Mesenteric fat pad (tissue), 1 donor: ENCODE measurements around the gene ERP27. TPM values are rescaled to one million over a fixed set of nuclear protein-coding genes. Genes with fewer than 3 reads are reported as not detected.

Experiments
- DNase-seq: peaks from one replicate; pipeline ENCODE4 v3.0.0-alpha.2; 2020; ENCODE audit warnings: low spot score
- long read RNA-seq: library from polyadenylated mRNA; unstranded; transcript quantifications from one replicate; pipeline ENCODE4 v2.0.0, GENCODE V29; 2020
- total RNA-seq: library from RNA; stranded (reverse); fragmentation: NEBNext Ultra II Directional; extraction: Animal tissue kit (Norgen Biotek cat#: 25700); gene quantifications from one replicate; pipeline ENCODE4 v1.2.1, GENCODE V29; 2021
- donor health status: DM: yes; HTN: yes; CAD: no.

ERP27 gene
- total RNA-seq: 0.87 TPM
- long read RNA-seq: 0 reads

DNA sequence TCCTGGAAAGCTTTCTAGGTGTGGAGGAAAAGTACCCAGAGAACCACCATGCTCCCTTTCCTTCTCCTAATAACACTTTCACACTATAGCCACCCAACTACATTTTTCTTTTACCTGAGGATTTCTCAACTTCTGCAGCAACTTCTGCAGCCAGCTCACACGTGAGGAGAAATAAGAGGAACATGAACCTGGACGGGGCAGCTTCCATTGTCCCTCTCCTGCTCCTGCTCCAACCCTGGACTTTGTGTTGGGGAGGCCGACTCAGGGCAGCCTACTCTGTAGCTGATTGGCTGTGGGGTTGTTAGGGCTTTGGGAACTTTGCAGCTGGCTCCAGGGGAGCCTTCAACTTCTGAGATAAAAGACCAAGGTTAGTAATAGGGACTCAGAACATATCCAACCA lies at the start of gene ERP27:
TSS of gene ERP27 (minus strand) at position 237 of the 400 bp plus-strand sequence. CDS start at position 208, 29 bp downstream.
- no peak for DNase-seq

DNA sequence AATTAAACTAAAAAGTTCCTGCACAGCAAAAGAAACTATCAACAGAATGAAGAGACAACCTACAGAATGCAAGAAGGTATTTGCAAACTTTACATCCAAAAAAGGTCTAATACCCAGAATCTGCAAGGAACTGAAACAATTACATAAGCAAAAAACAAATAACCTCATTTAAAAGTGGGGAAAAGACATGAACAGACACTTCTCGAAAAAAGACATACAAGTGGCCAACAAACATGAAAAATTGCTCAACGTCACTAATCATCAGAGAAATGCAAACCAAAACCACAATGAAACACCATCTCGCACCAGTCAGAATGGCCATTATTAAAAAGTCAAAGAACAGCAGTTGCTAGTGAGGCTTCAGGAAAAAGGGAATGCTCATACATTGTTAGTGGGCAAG lies 49.7 kb upstream of the ERP27 start:
- no peak for DNase-seq

DNA sequence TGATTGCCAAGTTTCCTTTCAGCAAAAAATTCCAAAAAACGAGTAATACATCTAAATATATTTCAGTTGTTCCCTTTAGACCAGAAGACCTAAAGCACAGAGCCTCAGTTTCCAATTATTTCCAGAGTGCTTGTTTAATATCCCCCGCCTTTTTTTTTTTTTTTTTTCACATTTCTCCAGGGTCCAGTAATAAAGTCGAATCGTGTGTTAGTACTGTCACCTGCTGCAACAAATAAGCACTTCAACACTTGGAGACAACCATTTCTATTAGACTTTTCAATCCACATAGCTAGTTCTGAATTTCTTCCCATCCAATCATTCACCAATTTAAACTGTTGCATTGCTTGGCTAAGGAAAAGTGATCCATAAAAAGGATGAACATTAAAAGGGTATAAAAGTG lies 48.1 kb upstream of the ERP27 start:
- no peak for DNase-seq

DNA sequence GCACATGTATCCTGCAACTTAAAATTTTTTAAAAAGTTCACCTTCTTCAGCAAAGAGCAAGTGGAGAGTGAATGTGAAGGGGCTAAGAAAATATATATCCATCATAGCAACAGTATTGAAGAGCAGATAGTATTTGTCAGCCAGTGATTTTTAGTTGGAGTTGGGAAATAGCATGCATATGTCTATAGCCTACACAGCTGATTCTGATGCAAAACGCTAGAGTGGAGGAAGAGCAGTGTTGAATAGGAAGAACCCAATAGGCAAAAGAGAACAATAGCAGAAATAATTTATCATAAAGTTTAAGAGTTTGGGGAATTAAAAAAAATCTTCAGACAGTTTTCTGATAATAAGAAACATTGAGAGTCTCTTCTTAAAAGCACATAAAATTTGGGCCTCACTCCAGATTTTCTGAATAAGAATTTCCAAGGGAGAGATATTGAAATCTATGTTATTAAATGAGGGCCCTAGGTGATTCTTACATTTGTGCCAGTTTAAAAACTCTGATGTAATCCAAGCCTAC lies 46.5 kb upstream of the ERP27 start:
- DNase-seq: no peak

DNA sequence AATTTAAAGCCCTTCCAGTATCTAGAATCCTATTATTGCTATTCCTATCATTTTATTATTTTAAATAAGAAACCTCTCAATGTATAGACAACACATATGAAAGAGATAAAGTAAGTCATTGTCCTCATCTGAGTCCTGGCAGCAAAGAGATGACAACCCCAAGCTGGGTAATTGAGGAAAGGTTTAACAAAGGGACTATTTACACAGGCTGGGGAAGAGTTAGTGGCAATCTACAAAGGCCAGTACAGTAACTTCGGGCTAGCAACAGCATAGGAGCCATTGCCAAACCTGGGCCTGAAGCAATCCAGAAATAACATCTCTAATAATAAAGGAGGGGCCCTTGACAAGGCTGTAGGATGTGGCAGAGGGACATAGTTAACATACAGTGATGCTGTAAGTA lies 45.7 kb upstream of the ERP27 start:
- no peak for DNase-seq

DNA sequence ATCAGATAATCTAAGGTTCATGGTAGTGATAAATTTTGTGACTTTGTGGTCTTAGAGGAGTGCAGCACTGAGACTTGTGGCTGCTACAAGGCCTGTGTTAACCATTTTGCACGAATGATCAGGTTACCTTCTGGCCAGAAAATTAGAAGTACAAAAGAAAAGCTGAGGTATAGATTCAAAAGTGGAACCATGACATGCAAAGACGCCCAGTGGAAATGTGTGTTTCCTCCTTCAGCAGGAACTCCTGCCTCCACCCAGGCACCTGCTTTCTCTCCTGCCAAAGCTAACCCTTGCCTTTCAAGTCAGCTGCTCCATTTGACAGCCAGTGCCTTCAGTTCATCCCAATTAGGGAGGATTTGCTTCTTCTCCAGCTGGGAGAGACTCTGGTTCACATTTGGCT lies 44.7 kb upstream of the ERP27 start:
- no peak for DNase-seq

DNA sequence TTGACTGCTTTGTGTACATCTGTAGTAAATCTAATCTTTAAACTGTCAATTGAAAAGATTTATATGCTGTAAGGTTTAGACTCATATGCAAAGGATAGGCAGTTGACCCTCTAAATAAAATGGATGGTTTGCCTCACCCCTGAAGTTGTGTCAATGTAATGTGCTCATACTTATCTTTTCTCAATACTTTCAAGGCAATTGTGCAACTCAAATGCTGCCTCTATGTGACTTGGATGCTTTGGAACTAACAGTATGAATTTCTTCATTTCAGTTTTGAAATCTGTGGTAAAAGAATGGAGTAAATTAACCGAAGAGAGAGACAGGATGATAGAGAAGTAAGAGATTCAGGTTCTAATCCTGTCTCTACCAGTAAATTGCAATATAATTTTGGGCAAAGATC lies 44.2 kb upstream of the ERP27 start:
- DNase-seq: no peak

DNA sequence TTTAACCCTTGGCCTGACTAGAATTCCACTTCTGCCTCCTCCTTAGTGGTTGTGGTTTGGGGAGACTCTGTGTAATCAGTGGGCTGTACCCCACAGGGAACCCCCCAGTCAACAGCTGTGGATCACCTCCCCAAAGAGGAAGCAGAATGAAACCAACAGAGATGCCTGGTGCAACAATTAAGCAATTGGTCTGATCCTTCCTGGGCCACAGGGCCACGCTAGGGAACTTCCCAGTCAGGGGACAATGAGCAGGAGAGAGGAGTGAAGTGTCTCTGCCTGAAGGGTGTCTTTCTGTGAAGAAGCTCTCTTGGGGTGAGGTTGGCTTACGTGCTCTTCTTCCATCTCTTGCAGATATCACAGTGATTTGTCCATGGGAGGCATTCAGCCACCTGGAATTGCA lies 42.7 kb upstream of the ERP27 start:
- DNase-seq: no peak

DNA sequence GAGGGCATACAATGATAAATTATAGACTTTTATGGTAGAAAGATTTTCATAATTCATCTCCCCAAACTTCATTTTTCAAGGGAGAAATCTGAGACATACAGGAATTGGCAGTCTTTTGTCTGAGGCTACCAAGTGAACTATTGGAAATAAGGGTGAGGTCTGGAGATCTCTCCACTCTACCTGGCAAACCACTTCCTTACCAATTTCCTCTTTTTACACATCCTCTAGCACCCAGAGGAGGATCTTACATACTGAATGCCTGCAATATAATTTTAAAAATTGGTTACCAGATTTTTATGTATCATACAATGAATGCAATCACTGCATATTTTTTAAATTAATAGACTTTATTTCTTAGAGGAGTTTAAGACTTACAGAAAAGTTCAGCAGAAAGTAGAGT lies 41.1 kb upstream of the ERP27 start:
- DNase-seq: no peak

DNA sequence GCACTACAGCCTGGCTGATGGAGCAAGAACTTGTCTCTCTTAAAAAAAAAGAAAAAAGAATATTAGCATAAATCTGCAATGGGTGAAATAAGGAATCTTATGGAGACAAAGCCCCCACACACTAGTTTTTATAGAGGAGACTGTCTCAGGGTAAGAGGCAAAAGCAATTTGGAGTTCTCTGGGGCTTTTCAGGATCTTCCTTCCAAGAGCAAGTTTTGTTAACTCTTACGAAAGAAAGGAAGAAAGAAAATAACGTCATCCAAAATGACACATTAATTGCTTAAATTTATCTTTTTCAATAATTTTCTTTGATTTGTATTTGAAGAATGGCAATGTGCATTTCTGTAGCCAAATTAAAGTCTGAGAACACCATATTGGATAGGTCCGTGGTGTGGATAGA lies 38.3 kb upstream of the ERP27 start:
- no peak for DNase-seq

DNA sequence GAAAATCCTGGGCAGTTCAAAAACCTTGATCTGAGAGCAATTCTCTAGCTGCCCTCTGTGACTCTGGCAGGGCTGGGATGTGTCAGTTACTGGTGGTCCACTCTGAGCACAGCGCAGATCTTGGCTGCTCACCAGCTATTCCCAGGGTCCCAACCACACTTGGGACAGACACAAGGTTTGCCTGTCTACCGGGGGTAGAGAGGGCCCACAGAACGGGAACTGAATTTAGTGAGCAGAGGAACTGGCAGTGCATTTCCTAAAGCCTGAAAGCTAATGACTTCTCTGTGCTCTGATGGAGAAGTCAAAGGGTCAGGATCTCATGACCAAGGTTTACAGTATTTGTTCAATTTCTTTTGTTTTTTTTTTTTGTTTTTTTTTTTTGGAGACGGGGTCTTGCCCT lies 37.1 kb upstream of the ERP27 start:
- DNase-seq: no peak

DNA sequence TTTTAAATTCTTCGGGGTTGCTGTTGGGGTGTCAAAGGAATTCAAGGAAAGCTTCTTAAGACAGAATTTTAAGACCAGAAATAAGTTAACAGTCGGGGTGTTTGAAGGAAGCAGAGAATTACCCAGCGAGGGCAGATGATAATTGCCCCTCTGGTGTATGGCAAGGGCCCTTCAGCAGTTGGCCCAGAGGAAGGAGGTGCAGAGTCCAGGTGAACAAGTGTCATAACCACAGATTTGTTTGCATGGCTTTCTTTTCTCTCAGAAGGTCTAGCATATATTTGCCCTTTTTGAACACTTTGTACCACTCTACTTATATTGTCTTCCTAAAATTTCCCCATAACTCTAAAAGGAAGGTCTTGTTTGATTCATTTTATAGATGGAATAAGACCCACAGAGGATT lies 36.3 kb upstream of the ERP27 start:
- DNase-seq: no peak

DNA sequence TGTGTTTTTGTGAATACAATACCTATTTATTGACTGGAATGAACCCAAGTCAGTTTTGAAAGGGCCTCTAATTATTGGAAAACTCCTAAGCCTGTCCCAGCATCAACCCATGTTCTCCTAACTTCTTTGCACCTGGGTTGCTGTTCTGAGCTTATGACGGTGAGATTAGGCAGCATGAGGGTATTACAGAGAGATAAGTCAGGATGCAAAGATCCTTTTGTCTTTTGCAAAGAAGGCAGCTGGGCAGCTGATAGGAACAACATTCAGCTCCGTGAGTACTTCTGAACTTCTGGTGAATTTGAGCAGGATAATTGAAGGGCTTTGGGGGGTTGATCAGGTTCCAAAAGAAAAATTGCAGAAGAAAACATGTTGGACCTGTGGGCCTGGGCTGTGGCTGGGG lies 34.5 kb upstream of the ERP27 start, which contains the start of gene PDE6H:
TSS of gene PDE6H (plus strand) at position 227 of the 400 bp plus-strand sequence. CDS start 4,971 bp downstream, outside the sequence.
- no peak for DNase-seq

DNA sequence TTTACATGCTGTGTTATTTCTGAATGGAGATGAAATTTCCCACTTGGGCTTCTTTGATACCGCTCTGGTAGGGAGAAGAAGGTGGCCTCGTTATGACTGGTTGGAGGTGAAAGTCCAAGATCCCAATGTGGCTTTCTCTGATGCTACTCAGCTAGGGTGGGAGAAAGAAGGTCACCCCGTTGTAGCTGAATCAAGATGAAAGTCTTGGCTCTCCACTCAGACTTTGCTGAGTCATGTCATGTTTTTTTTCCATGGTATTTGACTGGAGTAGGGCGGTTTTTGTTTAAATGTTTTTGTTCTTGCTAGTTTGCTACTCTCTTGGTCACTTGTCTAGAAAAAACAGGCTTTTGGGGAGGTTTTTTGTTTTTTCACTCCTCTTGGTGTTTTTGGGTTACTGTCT lies 32.1 kb upstream of the ERP27 start:
- no peak for DNase-seq

DNA sequence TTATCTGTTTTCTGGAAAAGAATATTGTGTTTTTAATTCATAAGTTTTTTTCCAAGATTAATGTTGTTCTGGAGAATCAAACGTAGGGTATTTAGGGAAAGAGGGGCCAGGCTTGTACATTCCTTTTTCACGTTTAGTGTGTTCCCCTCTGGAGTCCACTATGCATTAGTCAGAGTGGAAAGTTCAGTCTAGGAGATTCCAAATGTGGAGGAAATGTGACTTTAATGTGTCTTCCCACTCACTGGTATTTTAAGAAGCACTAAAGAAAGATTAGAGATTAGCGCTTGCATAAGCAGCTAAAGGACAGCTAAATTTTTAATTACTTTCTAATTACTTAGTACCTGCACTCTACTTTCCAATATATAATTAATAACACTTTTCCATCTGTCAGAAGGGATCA lies 30.1 kb upstream of the ERP27 start:
- DNase-seq: no peak

DNA sequence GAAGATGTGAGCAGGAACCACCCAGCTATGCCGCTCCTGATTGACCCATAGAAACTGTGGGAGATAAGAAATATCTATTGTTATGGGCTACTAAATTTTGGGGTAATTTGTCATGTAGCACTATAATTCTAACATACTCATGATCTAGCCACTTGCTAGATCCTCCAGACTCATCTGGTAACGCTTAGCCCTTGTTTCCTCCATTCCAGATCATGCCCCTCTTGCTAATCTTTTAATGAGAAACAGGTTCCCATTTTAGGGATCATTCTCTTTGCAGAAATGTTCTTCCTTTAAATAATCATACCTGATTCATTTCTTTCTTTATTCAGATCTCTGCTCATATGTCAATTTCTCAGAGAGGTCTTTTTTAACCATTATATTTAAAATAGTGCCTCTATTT lies 26.9 kb upstream of the ERP27 start:
- DNase-seq: no peak

DNA sequence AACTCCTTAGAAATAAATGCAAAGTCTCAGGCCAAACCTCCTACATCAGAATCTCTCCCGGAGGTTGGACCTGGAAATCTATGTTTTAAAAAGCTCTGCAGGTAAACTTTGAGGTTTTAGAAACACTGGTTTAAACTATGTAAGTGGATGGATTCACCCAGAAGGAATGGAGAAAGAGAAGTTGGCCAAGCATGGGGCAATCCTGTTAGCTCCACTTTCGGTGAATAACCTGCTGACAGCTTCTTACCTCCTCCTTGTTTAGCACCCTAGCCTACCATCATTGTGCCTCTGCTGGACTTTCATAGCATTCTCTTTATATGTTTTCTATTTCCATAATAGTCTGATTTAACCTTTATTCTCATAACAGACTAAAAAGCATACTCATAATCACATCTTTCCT lies 26.1 kb upstream of the ERP27 start:
- DNase-seq: no peak

DNA sequence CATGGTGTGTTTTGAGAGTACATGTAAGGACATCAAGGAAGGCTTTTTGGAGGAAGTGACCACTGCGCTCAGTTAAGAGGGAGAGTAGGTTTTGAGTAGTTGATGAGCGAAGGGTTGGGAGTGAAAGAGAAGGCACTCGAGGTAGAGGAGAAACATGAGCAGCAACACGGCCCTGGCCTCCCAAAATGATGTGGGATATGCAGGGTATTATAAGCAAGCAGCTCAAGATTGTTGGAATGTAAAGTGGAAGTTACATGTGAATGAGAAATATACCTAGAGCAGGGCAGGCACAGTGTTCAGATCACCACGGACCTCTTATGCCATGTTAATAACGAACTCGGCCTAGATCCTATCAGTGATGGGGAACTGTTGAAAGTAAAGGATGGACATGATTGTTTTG lies 25.2 kb upstream of the ERP27 start:
- no peak for DNase-seq

DNA sequence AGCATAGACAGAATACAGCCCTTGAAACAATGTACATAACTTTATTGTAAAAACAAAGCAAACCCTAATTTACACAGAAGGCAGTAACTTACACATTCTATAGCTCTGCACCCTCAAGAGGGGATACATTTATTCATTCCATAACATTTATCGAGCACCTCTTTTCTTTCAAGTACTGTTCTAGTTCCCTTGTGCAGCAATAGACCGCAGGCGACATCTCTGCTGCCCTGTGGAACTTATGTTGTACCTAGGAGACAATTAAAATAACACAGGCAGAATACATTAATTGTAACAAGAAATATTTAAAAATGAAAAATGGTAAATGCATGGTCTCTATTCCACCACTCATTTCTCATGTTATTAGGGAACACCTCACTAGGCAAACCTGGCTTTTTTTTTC lies 24.5 kb upstream of the ERP27 start:
- no peak for DNase-seq

DNA sequence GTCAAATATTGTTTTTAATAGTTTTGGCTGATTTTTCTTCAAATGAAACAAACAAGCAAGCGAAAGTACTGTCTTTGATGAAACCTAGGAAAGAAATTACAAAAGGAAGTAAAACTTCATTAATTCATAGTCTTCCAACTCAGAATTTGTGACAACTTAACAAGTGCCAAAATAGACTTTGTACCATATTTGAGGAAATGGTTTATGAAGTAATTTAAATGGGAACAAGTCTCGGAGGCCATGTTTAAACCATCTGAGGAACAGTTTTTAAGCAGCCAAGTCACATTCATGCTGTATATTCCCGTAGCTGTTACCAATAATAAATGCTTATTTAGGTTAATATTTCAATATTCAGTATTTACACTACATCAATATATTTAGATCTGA lies 23.8 kb upstream of the ERP27 start:
- DNase-seq: no peak

DNA sequence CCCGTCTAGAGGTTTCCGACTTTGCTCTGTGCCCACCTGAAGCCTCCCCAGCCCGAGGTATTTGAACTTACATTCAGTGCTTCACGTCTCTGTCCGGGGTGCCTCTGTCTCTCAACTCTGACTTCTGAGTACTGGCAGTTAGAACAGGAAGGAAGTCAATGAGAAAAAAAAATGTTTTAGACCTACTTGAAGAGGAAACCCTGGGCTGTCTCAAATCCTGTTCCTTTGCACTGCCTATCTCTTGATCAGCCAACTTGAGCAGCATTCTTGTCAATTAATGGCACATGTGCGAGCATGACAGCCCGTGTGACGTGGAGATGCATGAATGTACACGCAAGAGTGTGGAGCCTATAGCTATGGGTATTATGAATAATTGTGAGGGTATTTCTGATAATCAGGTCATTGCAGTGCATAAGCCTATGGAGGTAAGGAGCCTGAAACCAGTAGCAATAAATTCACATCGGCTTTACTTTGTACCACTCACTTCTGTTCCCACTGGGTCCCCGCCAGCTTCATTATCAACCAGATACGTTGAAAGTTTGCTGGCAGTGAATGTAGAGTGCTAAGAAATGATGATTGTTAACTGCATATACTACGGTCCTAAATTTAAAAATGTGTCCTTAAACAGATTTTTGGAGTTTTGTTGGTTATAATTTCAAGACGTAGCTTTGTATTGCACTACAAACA lies 23.3 kb upstream of the ERP27 start, which contains the start of gene ARHGDIB:
TSS of gene ARHGDIB (minus strand) at position 136 of the 687 bp plus-strand sequence. CDS start 10,889 bp downstream, outside the sequence.
- no peak for DNase-seq

DNA sequence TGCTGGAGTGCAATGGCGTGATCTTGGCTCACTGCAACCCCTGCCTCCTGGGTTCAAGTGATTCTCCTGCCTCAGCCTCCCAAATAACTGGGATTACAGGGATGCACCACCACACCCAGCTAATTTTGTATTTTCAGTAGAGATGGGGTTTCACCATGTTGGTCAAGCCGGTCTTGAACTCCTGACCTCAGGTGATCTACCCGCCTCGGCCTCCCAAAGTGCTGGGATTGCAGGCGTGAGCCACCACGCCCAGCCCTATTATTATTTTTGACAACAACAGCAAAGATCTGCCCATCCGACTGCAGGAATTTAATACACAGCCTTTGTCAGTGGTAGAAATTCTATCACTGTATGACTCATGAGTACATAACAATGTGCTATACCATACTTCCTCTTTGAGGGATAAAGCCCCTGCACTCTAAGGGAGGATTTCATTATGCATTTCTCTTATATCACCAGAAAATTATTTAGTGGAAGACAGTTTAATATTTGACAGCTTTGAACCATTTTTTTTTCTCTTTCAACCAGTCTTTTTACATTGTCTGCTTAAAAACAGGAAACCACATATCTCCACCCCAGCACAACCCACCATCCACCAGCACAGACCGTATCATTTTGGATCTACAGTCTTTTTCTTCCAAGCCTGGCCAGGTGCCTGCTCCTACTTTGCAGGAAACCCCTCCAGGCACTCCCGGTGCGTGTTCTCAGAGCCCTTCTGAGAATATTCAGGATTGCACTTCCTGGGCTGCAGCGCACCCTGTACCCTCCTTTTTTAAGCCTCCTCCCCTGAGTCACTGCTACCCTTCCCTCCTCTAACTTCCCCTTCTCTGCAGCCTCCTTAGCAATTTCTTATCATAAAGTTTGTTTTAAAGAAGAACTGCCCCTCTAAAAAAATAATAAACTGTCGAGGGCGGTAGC lies 22.5 kb upstream of the ERP27 start:
- no peak for DNase-seq
